NB4 (cell line): ENCODE results near the gene SUV39H2.

Experiments used
- POLR2A ChIP-seq: IDR thresholded peaks from 2 replicates; pipeline ENCODE4 v1.6.1; 2011; ENCODE audit warnings: mild to moderate bottlenecking; ENCODE audit not compliant: insufficient read length; ENCODE audit errors: extremely low read depth
- TF ChIP-seq, protein P1 (sequence below): IDR thresholded peaks from one replicate; pipeline ENCODE4 v1.5.1; 2012; ENCODE audit warnings: low read depth, low read length

DNA sequence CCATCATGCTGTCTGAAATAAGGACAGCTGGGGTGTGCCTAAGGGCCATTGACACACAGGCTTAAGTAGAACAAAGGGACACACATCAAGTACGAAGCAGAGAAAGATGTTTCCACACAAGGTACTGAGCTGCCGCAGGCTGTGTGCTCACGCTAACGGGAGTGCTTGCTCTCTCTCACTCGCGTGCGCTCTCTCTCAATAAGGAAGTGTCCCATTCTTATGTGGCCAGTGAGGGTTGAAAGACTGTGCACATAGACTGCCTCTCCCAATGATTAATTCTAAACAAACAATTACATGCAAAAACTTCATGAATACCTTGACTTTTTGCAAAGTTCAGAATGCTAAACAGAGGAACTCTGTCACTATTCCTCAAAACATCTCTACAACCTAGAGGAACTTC is 45.3 kb downstream of the SUV39H2 start:
- TF ChIP-seq, protein P1, sequence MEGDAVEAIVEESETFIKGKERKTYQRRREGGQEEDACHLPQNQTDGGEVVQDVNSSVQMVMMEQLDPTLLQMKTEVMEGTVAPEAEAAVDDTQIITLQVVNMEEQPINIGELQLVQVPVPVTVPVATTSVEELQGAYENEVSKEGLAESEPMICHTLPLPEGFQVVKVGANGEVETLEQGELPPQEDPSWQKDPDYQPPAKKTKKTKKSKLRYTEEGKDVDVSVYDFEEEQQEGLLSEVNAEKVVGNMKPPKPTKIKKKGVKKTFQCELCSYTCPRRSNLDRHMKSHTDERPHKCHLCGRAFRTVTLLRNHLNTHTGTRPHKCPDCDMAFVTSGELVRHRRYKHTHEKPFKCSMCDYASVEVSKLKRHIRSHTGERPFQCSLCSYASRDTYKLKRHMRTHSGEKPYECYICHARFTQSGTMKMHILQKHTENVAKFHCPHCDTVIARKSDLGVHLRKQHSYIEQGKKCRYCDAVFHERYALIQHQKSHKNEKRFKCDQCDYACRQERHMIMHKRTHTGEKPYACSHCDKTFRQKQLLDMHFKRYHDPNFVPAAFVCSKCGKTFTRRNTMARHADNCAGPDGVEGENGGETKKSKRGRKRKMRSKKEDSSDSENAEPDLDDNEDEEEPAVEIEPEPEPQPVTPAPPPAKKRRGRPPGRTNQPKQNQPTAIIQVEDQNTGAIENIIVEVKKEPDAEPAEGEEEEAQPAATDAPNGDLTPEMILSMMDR: no peak
- no peak for TF ChIP-seq POLR2A
